ENCODE measurements around the gene SSBP4. TPM values are rescaled to one million over a fixed set of nuclear protein-coding genes. Genes with fewer than 3 reads are reported as not detected.

SSBP4 gene
- total and polyA plus RNA-seq, 2 donors (not counting 1 experiment from before 2014, with no cell fraction given), result 37.0 to 64.2 TPM

DNA sequence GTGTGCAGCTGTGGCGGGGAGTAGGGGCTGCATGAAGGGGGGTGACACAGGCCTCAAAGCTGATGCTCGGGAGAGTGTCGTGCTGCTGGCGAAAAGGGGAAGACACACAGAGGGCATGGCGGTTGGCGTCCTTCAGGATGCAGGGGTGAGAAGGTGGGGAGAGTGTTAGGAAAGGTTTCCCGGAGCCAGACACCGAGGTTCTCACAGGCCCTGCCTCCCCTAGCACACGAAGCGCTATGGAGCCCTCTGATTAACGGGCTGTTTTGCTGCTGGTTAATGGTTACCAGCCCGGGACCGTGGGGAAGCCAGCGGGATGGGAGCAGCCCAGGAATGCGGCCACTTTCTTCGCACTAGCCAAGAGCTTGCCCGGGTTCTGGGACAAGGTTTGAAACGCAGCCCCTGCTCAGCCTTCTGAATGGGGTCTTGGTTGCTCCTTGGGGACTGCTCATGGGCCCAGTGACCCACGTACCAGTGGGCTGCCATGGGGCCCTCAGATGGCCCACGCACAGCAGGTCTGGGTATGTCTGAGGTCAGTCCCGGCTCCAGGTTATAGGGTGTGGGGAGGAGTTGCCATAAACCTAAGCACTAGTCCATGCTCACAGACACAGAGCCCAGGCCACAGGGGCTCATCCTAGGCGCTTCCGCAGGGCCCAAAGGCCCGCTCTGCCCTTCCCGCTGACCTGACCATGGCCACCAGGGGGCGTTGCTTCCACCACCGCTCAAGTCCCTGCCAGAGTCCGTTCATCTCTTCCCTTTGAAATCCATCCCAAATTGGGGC is 50.1 kb downstream of the SSBP4 start:
- DNase-seq (peak; percentile 70), ATAC-seq (ENCODE audit: low read depth) (no peak)
- Histone ChIP-seq H3K27ac (ENCODE audit: low read length in 2 of 2) (no peak overlapping the region), H3K4me1 (ENCODE audit: control insufficient read depth in 2 of 2, insufficient read depth in 2 of 2, low read length in 2 of 2) (no peaks in the 10 kb centered on the region), H3K9me3 (ENCODE audit: control extremely low read depth in 1 of 3, control insufficient read depth in 2 of 3, insufficient read depth in 1 of 3, low read length in 2 of 3) (no peaks in the 10 kb centered on the region), H3K9ac (ENCODE audit: low read length) (no peak overlapping the region), H3K4me2 (replicated peaks; ENCODE audit: low read depth, low read length, poor library complexity, severe bottlenecking) (no peak overlapping the region), H3K79me2 (ENCODE audit: control insufficient read depth, insufficient read depth, low read length) (peaks cover 55% of the 10 kb centered on the region), H3K36me3 (replicated peaks in 1 of 2; ENCODE audit: control extremely low read depth in 1 of 2, control insufficient read depth in 1 of 2, extremely low read depth in 1 of 2, insufficient read depth in 2 of 2, low read length in 1 of 2) (peaks cover 0 to 35% of the 10 kb centered on the region in 2 experiments), H3K27me3 (replicated peaks in 1 of 4; ENCODE audit: control extremely low read depth in 1 of 4, control insufficient read depth in 3 of 4, insufficient read depth in 4 of 4, low read length in 3 of 4) (no peaks in the 10 kb centered on the region), H3K4me3 (ENCODE audit: control extremely low read depth in 1 of 5, extremely low read depth in 1 of 5, insufficient read depth in 1 of 5, low read depth in 2 of 5, low read length in 4 of 5) (no peak overlapping the region), H2AFZ (ENCODE audit: insufficient read depth, low read depth, low read length, poor library complexity, severe bottlenecking) (no peak overlapping the region), H4K20me1 (ENCODE audit: control insufficient read depth, insufficient read depth, low read length, poor library complexity, severe bottlenecking) (peaks cover 96% of the 10 kb centered on the region)
- no peak overlapping the region for H3K27ac Mint-ChIP-seq
- H3K4me3 Mint-ChIP-seq, result no peak overlapping the region
- no peaks in the 10 kb centered on the region for H3K27me3 Mint-ChIP-seq
- no peaks in the 10 kb centered on the region for H3K9me3 Mint-ChIP-seq (ENCODE audit: insufficient read depth)
- ChIA-PET POLR2A (interaction anchor here (0.6 kb wide), 1 partner anchor 76 kb away, joined by 5 read pairs; no protein-coding TSS in a partner anchor), CTCF (interaction anchor here (0.9 to 3.6 kb wide), 4 partner anchors 11 to 378 kb away, joined by 4 to 20 read pairs (median 7); partner anchors contain the start of gene ELL)
- no peak for TF ChIP-seq EZH2 (IDR thresholded peaks at IDR 0.05; ENCODE audit: borderline replicate concordance, insufficient read depth, low read depth, low read length, poor library complexity, severe bottlenecking)
- TF ChIP-seq, protein P1, sequence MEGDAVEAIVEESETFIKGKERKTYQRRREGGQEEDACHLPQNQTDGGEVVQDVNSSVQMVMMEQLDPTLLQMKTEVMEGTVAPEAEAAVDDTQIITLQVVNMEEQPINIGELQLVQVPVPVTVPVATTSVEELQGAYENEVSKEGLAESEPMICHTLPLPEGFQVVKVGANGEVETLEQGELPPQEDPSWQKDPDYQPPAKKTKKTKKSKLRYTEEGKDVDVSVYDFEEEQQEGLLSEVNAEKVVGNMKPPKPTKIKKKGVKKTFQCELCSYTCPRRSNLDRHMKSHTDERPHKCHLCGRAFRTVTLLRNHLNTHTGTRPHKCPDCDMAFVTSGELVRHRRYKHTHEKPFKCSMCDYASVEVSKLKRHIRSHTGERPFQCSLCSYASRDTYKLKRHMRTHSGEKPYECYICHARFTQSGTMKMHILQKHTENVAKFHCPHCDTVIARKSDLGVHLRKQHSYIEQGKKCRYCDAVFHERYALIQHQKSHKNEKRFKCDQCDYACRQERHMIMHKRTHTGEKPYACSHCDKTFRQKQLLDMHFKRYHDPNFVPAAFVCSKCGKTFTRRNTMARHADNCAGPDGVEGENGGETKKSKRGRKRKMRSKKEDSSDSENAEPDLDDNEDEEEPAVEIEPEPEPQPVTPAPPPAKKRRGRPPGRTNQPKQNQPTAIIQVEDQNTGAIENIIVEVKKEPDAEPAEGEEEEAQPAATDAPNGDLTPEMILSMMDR (IDR thresholded peaks at IDR 0.05), result peak; percentile 71
- WGBS (ENCODE audit: insufficient coverage), result 87% methylated on average over 26 of the region's 28 CpGs
- intact Hi-C loops (cut with micrococcal nuclease), result no loop called here
- peaks cover 10% of the 10 kb centered on the region for H3K4me1 Mint-ChIP-seq

GRCh38 chr19:18470787-18471186 is 51.6 kb downstream of the SSBP4 start:
- Histone ChIP-seq H3K36me3 (replicated peaks in 1 of 2; ENCODE audit: control extremely low read depth in 1 of 2, control insufficient read depth in 1 of 2, extremely low read depth in 1 of 2, insufficient read depth in 2 of 2, low read length in 1 of 2) (peaks cover 0 to 19% of the 10 kb centered on the region in 2 experiments), H3K27ac (ENCODE audit: low read length in 2 of 2) (no peak overlapping the region), H3K4me1 (ENCODE audit: control insufficient read depth in 2 of 2, insufficient read depth in 2 of 2, low read length in 2 of 2) (no peaks in the 10 kb centered on the region), H3K9me3 (ENCODE audit: control extremely low read depth in 1 of 3, control insufficient read depth in 2 of 3, insufficient read depth in 1 of 3, low read length in 2 of 3) (no peaks in the 10 kb centered on the region), H3K9ac (ENCODE audit: low read length) (no peak overlapping the region), H3K79me2 (ENCODE audit: control insufficient read depth, insufficient read depth, low read length) (peaks cover 70% of the 10 kb centered on the region), H3K27me3 (replicated peaks in 1 of 4; ENCODE audit: control extremely low read depth in 1 of 4, control insufficient read depth in 3 of 4, insufficient read depth in 4 of 4, low read length in 3 of 4) (no peaks in the 10 kb centered on the region), H3K4me2 (replicated peaks; ENCODE audit: low read depth, low read length, poor library complexity, severe bottlenecking) (no peak overlapping the region), H2AFZ (ENCODE audit: insufficient read depth, low read depth, low read length, poor library complexity, severe bottlenecking) (no peak overlapping the region), H4K20me1 (ENCODE audit: control insufficient read depth, insufficient read depth, low read length, poor library complexity, severe bottlenecking) (peaks cover 96% of the 10 kb centered on the region), H3K4me3 (ENCODE audit: control extremely low read depth in 1 of 5, extremely low read depth in 1 of 5, insufficient read depth in 1 of 5, low read depth in 2 of 5, low read length in 4 of 5) (no peak overlapping the region)
- Mint-ChIP-seq H3K27ac (no peak overlapping the region), H3K4me1 (peaks cover 15% of the 10 kb centered on the region), H3K4me3 (no peak overlapping the region), H3K27me3 (no peaks in the 10 kb centered on the region), H3K9me3 (ENCODE audit: insufficient read depth) (no peaks in the 10 kb centered on the region)
- ATAC-seq (ENCODE audit: low read depth) (no peak), DNase-seq (no peak)
- TF ChIP-seq, protein P1 (IDR thresholded peaks at IDR 0.05), result no peak
- no peak for TF ChIP-seq EZH2 (IDR thresholded peaks at IDR 0.05; ENCODE audit: borderline replicate concordance, insufficient read depth, low read depth, low read length, poor library complexity, severe bottlenecking)
- POLR2A ChIA-PET, result interaction anchor here (0.7 kb wide), 2 partner anchors 394 to 442 kb away, joined by 3 to 4 read pairs; no protein-coding TSS in a partner anchor
- WGBS (ENCODE audit: insufficient coverage), result 83% methylated on average over 1 of the region's 2 CpGs
- intact Hi-C loops (cut with micrococcal nuclease), result loop anchor here (1.0 kb wide), 1 partner anchor 377 kb away; no protein-coding TSS in a partner anchor
- CTCF ChIA-PET, result interaction anchor here (0.8 to 3.6 kb wide), 10 partner anchors 10 to 446 kb away, joined by 3 to 20 read pairs (median 4); partner anchors contain the start of gene ELL
